Measurements from ENCODE around the gene TBL1XR1. TPM values are rescaled to one million over a fixed set of nuclear protein-coding genes. Genes with fewer than 3 reads are reported as not detected.

TBL1XR1 gene
- 82.2 TPM for polyA plus RNA-seq (2013, experiment 1 of 2; ENCODE audit: insufficient read length)
- polyA plus RNA-seq (2013, experiment 2 of 2; ENCODE audit: insufficient read length), result 102 TPM

- DNase-seq, result peak; percentile 96
Measured at GRCh38 chr3:177197041-177197726, at the start of gene TBL1XR1. Gene TBL1XR1 (minus strand): TSS chr3:177197482. CDS start chr3:177064977, 132,505 bp downstream.

DNA sequence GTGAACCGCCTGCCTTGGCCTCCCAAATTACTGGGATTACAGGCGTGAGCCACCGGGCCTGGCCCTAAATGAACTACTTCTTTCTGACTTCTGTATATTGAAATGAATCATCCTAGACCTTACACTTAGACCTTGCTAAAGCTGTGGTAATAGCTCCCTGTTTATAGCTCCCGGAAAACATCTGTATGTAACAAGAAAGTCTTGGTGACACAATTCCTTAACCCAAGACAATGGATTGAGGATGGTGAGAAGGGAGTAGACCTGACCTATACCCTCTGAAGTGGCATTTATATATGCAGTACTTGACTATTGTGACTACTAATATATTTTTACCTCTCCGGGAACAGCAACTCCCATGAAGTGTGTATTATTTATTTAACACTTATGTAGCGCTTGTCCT is 48.0 kb upstream of the TBL1XR1 start:
- DNase-seq, result no peak

- DNase-seq, result no peak
Measured at GRCh38 chr3:177244606-177245005, 47.3 kb upstream of the TBL1XR1 start.

GRCh38 chr3:177238686-177239216 is 41.5 kb upstream of the TBL1XR1 start:
- no peak for DNase-seq

DNA sequence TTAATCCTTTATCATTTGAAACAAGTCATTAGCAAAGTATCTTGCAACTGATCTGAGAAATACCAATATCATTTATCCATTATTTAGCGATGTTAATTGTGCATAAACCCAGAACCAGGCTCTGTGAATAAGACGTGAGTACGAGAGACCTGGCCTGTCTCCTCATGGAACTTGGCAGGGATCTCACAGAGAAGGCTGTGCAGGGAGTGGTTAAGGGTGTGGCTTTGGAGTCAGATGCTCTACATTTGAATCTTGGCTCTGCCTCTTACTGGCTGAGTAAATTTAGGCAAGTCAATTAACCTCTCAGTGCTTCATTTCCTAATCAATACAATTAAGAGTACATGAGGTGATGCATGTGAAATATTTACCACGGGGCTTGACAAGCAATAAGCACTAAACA is 39.9 kb upstream of the TBL1XR1 start:
- DNase-seq, result no peak

- DNase-seq, result no peak
Measured at GRCh38 chr3:177236704-177237103, 39.4 kb upstream of the TBL1XR1 start.

DNA sequence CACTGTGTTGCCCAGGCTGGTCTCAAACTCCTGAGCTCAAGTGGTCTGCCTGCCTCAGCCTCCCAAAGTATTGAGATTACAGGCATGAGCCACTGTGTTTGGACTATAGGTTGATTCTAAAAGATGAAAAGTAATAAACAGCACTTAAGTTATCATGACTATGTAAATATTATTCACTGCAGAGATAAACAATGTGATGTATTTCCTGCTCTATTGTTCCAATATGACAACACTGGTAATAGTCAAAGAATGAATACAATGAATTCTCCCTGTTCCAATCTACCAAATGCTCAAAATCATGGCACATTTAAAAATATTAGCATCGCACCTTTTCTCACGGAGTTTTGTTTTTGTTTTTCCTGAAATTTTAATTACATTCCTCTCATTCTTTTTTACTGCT is 36.8 kb upstream of the TBL1XR1 start:
- DNase-seq, result no peak

- no peak for DNase-seq
Measured at GRCh38 chr3:177231242-177231641, 34.0 kb upstream of the TBL1XR1 start.

- DNase-seq, result no peak
Measured at GRCh38 chr3:177230641-177231040, 33.4 kb upstream of the TBL1XR1 start.

DNA sequence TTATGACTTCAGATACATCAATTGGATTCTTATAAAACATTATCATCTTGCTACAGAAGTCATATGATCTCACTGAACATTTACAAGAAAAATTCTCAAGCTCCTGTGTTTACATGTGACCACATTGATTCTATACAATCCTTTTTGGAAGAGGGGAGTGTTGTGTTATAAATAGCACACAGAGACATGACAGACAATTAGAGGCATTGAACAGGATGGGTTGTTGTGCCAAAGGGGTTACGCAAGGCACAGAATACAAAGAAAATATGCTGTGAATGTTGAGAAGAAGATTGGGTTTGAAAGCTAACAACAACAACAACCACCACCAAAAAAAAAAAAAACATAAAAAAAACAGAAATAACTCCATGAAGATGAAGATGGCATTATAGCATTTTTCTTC is 32.5 kb upstream of the TBL1XR1 start:
- DNase-seq, result no peak

DNA sequence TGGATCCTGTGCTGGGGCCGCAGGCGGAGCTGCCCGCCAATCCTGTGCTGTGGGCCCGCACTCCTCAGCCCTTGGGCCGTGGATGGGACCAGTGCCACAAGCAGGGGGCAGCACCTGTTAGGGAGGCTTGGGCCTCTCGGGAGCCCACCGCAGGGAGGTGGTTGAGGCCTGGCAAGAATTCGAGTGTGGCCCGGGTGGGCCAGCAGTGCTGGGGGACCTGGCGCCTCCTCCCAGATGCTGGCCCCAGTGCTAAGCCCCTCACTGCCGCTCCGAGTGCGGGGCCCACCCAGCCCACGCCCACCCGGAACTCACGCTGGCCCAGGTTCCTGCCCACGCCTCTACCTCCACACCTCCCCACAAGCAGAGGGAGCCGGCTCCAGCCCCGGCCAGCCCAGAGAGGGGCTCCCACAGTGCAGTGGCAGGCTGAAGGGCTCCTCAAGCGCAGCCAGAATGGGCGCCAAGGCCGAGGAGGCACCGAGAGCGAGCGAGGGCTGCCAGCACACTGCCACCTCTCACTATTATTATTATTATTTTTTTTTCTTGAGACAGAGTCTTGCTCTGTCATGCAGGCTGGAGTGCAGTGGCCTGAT is 31.4 kb upstream of the TBL1XR1 start:
- no peak for DNase-seq

- no peak for DNase-seq
Measured at GRCh38 chr3:177224414-177224813, 27.1 kb upstream of the TBL1XR1 start.

- no peak for DNase-seq
Measured at GRCh38 chr3:177221744-177222143, 24.5 kb upstream of the TBL1XR1 start.

- DNase-seq, result no peak
Measured at GRCh38 chr3:177220136-177220974, 23.1 kb upstream of the TBL1XR1 start.

DNA sequence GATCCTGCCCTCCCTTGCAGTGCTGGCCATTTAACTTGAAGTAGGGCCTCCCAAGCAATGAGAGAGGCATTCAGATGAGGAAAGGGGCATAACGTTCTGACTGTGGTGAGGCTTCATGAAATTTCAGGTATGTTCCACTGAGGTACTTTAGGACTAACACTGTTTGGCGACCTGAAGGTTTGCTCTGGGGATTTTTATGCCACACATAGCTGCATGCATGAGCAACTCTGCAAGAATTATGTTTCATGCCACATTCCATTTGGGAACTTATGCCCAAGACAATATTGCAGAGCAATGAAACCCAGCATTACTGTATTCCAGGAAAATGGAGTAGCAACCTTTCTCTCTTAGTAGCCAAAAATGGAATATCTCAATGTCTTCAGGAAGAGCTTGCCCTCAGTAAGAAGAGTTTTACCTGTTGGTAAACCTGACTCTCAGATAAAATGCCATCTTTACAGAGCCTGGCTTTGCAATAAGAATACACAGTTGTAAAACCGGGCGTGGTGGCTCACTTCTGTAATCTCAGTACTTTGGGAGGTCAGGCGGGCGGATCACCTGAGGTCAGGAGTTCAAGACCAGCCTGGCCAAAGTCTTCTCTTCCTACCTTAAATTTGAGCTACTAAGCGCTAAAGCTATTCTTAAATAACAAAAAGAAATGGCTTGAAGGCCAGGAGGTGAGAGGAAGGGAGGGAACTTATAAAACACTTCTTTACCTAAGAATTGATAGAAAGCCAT is 16.7 kb upstream of the TBL1XR1 start:
- DNase-seq, result peak; percentile 34

DNA sequence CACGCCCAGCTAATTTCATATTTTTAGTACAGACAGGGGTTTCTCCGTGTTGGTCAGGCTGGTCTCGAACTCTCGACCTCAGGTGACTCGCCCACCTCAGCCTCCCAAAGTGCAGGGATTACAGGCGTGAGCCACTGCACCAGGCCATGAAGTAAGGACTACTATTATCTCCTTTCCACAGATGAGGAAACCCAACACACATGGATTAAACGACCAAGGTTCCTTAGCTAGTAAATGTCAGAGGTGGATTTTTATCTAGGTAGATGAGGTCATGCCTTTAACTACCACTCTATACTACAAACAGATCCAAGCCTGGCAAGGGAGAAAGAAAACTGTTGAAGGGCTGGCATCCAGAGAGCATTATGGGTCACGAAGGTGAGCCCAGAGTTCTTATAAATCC is 15.5 kb upstream of the TBL1XR1 start:
- no peak for DNase-seq

DNA sequence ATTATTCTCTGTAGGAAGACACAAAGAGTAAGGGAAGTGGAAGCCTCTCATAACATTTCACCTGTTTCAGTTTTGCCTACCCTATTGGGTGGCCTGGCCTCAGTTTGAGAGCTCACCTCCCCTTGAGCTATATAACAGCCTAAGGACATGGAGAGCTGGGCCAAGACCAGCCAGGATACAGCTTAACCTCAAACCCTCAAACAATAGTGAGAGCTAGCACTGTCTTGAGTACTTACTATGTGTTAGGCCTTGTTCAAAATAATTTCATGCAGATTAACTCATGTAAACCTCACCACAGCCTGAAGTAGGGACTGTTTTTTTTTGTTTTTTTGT is 15.0 kb upstream of the TBL1XR1 start:
- no peak for DNase-seq

GRCh38 chr3:177211503-177212277 is 14.4 kb upstream of the TBL1XR1 start:
- DNase-seq, result no peak

DNA sequence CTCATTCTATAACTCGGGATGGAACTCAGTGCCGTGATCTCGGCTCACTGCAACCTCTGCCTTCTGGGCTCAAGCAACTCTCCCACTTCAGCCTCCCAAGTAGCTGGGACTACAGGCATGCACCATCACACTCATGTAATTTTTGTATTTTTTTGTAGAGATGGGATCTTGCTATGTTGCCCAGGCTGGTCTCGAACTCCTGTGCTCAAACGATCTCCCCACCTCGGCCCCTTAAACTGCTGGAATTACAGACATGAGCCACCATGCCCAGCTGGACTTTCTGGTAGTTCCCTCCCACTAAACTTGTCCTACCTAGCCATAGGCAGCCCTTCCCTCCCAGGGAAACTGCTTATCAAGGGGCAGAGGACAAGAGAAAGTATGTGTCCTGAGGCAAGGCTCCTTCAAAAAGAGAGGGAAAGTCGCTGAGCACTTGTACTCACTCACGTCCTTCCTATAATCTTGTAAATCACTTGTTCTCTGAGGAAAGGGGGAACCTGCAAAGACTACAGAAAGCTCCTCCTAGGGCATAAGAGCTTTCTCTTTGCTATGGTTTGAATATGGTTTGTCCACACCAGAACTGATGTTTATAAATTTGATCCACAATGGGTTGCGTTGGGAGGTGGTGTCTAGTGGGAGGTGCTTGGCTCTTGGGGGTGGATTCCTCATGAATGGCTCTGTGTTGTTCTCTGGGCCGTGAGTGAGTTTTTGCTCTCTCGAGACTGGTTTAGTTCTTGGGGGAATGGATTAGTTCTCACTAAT is 13.6 kb upstream of the TBL1XR1 start:
- DNase-seq, result no peak

DNA sequence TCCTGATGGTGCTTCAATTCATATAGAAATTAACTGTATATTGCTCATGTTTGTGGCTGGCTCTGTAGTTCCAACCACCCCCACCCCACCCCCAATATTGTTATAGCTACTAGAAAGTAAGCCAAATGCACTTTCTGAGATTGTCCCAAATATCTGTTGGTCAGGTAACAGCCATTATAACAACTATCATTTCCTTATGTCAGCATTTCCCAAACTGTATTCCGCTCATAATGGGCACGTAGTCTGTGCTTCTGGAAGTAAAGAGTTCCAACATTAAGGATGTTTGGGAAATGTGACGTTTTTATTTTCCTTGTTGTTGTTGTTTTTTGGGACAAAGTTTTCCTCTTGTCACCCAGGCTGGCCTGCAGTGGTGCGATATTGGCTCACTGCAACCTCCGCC is 12.2 kb upstream of the TBL1XR1 start:
- DNase-seq, result no peak

DNA sequence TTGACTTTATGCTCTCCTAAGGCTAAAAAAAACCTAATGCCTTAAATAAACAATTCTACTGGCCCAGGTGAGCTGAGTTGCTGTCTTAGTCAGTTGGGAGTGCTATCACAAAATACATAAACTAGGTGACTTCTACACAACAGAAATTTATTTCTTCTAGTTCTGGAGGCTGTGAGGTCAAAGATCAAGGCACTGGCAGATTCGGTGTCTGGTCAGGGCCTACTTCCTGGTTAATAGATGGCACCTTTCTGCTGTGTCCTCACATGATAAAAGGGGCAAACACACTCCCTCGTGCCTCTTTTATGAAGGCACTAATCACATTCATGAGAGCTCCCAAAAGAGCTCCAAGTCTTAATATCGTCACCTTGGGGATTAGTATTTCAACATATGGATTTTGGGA is 11.5 kb upstream of the TBL1XR1 start:
- no peak for DNase-seq
